Stimulated activated CD8-positive, alpha-beta memory T cell treated with anti-CD3 and anti-CD28 coated beads, Interleukin-4, amount 100 ng/mL, for 24 hours (primary cell): ENCODE measurements around the gene LRCH1.

Experiments
- DNase-seq: peaks from one replicate; pipeline ENCODE4 v3.0.0-alpha.2; 2020; ENCODE audit warnings: low read depth

LRCH1 gene

DNA sequence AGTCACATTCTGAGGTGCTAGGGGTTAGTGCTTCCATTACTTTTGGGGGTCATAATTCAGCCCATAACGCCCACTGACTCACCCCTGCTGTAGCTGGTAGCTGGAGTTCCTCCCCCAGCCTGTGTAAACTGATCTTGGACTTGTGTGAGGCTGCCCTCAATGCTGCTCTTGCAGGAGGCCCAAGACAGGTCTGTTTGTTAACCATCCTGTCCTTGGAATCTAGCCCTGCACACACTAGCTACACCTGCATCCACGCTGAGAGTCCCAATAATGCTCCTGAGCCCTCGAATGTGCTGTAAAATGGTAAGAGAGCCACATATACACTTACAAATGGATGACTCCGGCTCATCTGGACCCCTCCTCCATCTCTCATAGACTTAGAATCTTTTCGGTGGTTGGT, 9.6 kb downstream of the LRCH1 start:
- DNase-seq, result no peak

DNA sequence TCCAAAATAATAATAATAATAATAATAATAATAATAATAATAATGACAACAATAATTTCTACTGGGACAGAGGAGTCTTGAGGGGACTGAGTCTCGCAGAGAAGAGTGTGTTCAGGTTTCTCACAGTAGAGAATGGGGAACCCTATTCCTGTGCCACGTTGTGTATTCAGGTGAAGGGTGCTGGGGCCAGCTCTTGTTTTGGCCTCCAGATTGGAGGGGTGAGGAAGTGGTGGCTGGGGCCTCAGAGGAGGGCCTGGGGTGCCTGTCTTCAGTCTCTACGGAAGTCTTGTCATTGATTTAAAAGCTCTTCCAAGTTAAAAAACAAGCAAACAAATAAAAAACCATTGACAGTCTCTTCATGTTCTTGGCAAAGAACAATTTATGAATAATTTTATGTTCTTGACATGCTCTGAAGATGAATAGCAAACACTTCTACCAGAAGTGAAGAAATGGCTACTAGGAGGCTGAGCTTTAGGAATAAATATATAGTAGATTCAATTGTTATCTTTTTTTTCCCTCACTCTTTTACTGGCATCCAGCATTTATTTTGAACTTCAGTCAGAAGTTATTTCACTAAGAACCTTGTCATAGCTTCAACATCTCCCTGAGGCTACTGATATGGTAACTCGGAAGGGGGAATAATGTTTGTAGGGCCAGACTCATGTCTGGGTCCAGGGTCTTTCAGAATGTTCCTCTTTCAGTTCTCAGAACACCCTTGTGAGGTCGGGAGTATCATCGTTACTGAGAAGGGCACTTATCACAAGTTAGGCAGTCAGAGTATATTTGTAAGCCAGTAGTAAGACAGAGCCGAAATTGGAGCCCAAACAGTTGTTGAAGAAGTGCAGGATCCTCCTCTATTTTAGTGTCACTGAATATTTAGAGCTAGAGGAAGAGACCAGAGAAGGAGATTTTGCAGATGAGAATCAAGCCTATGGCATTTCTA, 13.1 kb downstream of the LRCH1 start:
- no peak for DNase-seq

DNA sequence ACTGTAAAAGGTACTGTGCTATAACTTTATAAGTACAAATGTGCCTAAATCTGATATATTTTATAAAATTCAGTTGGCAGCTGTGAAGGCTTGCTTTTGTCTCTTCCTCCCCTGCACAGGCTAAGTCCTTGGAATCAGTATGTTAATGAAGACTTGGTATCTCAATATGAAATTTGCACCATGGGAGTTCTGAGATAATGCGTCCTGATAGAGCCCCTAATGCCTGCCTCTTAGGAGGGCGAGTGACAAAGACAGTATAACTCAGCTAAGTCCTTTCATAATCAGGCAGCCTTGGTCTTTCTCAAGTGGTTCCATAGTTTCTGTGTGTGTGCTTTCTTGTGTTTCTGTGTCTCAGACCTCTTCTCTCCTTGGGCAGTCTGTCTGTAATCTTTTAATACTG, 14.7 kb downstream of the LRCH1 start:
- DNase-seq, result no peak

DNA sequence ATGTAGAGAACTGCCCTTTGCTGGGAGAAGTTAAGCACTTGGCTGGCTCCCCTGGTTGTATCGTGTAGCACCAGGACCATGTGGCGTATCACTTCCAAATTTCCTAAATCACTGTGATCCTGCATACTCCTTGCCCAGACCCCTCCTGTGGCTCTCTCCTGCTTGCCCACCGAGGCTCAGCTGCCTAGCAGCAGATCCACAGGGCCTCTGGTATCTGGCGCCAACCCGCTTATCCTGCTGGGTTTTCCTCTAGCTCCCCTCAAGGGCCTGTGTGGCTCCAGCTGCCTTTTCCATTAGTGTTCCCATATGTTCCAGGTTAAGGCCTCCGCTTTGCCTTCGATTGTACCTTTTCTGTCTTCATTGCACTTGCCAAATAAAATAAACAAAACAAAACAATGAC, 16.5 kb downstream of the LRCH1 start:
- no peak for DNase-seq

DNA sequence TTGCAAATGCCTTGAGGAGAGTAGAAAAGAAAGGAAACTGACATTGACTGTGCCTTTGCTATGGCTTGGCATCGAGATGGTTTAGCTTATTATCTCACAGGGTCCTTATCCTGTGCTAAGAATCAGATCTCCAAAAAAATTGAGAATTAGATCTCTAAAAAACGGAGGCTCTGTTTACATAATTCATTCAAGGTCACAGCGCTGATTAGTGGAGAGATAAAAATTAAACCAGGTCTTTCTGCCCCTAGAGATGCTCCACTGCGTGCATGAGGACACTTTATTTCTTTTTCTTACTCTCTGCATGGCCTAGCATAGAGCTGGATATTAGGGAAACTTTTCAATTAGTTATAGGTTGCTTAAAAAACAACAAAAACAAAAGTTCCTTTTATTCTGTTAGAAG, 17.3 kb downstream of the LRCH1 start:
- no peak for DNase-seq

DNA sequence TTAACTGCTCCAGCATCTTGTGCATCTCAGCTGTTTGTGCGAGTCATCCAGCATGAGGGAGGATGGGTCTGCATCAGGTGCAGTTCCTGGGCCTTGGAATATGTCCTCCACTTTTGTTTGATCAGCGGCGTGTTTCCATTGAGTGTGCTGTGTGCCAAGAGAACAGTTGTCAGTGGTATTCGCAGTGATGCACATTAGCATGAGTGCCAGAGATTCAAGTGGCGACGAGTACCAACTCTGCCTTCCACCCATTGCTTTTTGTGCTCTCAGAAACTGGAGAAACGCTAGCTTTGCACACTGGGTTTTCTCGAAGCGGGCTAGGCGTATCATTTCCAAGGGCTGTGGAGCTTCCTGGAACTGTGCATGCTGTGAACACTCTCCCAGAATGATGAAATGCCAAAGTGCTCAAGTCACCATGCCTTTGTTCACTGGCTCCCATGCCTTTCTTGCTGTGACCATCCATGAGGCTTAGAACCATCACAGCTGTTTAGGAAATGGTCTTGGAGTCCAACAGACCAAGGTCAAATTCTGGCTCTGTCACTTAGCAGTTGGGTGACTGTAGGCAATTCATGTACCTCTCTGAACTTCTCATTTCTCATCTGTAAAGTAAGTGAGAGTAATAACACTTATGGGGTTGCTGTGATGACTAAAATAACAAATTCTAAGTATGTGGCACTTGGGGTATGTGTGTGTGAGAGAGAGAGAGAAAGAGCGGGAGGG, 18.4 kb downstream of the LRCH1 start:
- DNase-seq, result no peak

DNA sequence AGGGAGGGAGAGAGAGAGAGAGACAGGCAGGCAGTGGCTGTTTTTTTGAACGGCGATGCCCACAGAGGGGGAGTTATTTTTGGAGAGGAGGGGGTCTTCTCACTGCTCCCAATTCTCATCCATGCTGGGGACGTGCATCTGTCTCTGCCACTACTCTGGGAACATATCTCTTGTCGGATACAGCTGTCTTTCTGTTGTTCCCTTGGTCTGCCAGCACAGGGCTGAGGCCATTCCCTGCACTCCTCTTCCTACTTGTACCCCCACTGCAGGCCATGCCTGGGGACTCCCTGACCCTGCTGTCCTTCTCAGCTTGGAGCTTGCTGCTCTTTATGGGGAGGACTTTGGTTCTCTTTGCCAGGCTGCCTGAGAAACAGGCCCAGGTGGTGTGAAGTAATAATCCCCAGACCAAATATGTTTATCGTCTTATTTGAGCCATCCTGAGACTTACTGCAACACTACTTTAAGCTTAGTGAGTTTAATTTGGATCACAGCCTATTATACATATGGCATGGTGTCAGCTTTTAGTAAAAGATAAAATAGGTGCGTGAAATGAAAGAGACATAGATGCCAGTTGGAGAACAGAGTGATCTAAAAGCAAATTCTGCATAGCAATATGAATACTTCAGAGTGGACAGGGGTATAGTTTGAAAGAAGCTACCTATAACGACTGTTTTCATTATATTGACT, 19.1 kb downstream of the LRCH1 start:
- no peak for DNase-seq

DNA sequence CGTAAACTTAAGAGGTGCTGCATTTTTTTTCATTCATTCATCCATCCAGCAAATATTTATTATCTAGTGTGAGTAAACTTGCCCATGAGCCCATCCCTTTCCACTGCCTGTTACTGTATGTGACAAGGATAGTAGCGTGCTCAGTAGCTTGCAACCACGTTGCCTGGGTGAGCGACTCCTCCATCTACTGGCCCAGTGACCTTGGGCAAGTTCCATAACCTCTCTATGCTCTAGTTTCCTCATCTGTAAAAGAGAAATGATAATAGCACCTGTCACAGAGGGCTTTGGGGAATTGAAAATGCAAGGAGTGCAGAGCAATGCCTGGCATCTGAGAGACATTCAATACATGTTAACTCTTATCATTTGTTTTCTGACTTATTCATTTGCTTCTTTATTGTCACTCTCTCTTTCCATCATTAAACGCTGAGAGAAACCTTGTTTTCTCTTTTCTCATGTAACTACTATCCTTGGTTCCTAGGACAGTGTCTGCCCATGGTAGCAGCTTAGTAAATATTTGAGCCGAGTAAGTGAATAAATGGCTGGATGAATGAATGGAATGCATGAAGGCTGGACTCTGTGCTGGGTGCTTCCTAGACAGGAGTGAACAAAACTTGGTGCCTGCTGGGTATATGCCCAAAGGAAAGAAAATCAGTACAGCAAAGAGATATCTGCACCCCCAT, 19.9 kb downstream of the LRCH1 start:
- no peak for DNase-seq

DNA sequence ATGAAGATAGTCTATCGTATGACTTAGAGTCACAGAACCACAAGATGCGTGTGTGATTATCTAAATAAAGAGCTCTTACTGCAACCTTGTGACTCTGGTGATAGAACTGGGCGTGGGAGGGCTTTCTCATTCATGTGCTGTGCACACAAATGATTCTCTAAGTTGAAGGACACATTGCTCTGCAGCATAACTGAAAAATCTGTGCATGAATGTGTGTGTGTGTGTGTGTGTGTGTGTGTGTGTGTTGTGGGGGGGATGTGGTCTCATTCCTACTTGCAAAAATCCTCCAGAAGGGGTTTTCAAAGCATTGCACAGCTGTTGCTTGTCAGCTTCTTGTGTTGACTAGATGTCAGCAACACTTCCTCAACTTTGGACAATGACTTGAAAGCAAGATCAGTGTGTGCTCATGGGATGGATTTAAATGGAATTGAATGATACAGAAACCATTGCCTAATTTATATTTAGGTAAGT, 22.4 kb downstream of the LRCH1 start:
- DNase-seq, result no peak

DNA sequence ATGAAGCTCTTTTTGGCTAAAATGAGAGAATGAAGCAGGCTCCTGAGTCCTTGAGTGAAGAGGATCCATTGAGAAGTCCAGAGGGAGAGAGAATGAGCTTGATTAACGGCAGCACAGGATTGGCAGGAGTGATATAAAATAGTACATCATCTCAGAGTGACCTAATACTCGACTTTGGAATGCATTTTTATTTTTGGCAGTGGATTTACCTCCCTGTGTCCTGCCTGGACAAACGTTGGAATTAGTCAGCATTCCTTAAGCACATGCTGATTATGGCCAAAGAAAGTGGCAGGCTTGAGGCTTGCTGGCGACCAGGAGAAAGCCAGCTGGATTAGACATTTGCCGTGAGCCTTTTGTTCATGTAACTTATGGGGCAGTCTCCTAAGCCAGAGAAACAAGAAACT, 22.9 kb downstream of the LRCH1 start:
- no peak for DNase-seq

DNA sequence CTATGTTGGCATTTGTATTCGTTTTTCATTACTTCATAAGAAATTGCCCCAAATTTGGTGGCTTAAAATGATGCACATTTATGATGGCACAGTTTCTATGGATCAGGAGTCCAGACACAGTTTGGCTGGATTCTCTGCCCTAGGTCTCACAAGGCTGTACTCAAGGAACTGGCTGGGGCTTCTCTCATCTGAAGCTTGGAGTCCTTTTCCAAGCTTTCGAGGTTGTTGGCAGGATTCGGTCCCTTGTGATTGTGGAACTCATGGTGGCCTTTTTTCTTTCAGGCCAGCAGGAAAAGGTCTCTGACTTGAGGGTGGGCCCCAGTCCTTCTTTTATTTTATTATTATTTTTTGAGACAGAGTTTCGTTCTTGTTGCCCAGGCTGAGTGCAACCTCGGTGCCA, 23.8 kb downstream of the LRCH1 start:
- no peak for DNase-seq

DNA sequence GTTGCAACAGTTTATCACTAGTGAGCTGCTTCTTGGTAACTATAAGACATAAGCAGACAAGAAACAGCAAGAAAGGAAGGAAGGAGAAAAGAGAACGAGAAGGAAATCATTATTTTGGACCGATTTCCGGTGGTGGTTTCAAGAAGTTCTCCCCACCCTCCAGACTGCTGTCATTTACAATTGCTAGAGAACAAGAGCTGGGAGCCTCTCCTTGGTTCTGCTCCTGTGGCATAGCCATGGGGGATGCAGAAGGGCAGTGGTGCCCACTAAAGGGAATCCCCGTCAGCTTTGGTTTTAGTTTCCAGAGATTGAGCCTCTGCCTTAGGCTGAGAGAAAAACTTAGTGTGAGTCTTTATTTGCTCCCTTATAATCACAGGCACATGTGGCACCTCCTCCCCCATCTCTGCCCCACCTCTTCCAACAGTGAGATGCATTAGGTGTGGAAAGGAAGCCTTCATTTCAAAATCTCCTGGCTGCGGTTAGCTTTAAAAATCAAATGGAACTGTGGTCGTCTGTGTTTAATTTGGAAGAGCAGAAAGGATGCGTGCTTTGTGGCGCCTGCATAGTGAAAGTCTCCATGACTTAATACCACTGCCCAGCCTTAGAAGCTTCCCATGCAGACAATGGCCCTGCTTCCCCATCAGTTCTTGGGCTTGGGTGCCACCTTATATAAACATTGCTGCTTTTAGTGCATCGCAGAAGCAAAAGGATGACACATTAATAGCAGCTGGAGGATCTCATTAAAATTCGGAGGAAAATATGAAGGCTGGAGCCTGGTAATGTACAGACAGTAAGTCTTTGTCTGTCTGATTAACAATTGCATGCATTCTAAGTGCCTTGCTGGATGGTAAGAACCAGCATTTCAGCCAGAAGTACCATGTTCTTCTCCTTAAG, 25.0 kb downstream of the LRCH1 start:
- DNase-seq, result no peak

DNA sequence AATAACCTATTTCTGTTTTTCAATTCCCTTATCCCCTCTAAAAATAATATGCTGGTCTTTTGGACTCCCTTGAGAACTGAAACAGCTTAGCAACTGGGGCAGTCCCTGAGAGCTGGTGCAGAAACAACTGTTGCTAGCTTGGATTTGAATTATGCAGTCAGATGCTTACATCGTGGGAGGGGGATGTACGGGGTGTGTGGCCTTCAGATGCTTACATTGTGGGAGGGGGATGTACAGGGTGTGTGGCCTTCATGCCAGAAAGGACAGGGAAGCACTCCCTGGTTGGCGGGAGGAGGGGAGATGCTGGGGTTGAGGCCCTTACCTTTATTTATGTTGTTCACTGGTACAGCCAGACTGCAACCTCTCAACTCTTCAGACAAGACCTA, 25.6 kb downstream of the LRCH1 start:
- DNase-seq, result no peak

DNA sequence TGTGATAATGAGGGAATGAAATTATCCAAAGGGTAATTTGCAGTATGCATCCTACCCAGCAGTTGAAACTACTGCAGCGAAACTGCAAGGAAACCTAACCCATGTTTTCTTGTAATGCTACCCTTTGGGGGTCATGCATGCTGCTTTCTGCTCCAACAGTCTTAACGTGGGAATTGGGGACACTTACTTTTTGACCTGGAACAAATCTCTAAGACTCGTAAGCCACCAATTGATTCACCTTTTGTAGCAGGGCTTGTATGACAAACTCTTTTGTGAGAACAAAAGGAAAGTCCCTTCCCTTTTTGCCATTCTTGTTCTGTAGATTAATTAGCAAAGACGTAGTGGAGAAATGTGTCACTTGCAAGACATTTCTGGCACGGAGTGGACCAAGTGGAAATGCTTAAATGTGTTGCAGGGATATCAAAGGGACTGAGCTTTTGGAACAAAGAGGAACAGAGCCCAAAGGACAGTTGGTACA, 27.4 kb downstream of the LRCH1 start:
- no peak for DNase-seq

DNA sequence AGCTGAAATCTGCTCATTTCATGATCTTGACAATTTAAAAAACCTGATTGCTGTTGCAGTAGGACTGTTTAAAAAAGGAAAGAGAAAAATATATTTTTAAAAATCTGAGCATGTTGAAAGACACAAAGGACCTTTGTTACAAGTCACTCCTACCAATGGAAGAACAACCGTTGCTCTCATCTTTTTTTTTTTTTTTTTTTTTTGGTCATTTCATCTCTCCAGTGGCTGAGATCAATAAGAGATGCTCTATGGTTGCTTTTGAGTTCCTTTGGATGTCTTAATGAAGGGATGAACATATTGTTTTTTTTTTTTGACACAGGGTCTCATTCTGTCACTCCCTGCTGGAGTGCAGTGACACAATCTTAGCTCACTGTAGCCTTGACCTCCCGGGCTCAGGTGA, 29.2 kb downstream of the LRCH1 start:
- DNase-seq, result no peak

DNA sequence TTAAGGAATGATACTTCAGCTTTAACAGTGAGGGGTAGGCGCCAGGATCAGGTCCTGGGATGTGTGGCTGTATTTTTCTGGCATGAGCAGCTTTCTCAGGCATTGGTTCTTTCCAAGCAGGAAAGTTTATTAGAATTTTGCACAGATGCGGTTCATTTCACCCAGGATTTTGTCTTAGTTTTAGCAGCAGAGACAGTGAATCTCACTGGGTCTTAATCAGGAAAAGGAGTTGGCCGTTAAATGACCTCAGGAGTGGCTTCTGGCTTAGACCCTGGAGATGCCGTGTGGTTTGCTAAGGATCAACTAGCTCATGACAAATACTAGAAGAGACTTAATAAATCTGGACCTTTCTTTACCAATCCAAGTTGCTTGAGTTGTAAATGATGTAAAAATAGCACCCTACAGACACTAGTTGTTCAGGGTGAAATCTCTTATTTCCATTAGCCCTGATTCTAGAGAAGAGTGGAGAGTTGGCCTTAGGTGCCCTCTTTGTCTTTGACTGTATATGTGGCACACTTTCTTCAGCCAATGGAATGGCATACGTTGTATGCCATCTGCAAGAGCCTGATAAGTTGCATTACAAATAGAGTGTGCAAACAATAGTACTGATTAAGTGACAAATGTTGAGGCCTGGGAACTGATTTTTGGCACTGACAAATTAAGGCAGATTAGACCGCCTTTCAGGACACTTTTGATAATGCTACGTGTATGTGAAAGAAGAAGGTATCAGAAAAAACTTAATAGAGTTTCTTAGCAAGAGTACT, 34.0 kb downstream of the LRCH1 start:
- no peak for DNase-seq

DNA sequence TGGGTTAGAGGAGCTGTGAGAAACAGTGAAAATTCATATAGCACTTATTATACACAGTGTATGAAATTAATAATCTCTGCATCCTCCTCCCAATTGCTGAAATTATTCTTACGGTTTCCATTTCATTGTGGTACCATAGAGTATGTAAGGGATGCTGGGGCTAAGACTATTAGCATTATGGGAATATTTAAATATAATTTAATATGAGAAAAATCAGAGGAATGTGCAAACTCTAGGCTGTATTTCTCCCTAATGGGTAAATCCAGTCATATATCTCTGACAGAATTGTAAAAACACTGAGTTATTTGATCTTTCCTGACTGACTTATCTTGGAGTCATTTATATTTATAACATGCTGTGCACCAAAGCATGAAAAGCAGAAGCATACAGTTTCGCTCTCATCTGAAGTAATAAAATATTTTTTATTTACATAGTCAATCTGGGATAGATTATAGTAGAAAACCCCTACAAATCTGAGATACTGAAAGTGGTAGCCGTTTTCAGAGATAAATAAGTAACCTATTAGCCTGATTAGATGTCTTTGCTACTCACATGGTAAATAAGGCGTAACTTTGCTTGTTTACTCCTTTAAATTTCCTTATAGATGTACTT, 34.9 kb downstream of the LRCH1 start:
- DNase-seq, result no peak

DNA sequence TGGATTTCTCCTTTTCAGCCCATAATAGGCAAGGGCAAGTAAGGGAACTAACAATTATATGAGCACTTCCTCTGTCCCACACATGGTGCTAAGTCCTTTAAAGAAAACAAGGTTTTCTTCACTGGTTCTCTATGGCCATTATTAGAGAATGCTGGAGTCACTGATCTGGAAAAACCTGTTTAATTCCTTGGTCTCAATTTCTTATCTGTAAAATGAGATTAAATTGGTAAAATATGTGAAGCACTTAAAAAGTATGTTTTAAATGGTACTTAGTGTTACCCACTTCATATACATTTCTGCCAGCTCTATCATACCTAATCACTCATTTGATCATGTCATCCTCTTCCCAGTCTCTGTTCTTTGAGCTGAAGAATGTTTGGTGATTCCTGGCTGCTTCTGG, 39.4 kb downstream of the LRCH1 start:
- DNase-seq, result no peak

DNA sequence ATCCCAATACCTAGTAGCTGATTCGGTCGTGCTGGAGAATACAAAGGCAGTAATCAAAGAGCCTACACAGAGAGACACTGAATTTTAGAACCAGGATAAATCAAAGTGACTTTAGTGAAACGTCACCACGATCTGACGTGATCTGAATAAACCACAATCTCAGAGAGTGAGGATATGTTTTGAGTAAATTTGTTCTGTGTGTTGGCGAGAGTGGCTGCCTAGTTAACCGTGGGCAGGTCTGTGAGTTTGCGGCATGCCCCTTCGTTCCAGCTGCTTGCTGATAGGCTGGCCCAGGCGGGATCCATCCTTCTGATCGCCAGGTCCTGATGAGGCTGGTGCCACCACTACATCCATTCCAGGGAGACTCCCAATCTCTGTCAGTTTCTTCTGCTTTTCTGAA, 40.4 kb downstream of the LRCH1 start:
- peak; percentile 17 for DNase-seq
